Transverse colon (tissue), 3 donors: ENCODE results near the gene RBM39.

Experiments used
- POLR2A ChIP-seq: fragments of 450-650 bp; IDR thresholded peaks from one replicate; pipeline ENCODE4 v1.6.1; 2016; ENCODE audit warnings: antibody characterized with exemption, mild to moderate bottlenecking, moderate library complexity
- TF ChIP-seq, protein P1 (sequence below), 5 experiments: fragments of 200-600 bp in 3 of 5; fragments of 450-650 bp in 2 of 5; sonication (generic) in 3 of 5; IDR thresholded peaks; 1 replicate in 2 of 5; 2 replicates in 3 of 5; pipeline ENCODE4 v1.5.1; 2016 to 2017; ENCODE audit warnings: antibody characterized with exemption in 5 of 5, inconsistent platforms in 3 of 5, mild to moderate bottlenecking in 2 of 5, moderate library complexity in 1 of 5

DNA sequence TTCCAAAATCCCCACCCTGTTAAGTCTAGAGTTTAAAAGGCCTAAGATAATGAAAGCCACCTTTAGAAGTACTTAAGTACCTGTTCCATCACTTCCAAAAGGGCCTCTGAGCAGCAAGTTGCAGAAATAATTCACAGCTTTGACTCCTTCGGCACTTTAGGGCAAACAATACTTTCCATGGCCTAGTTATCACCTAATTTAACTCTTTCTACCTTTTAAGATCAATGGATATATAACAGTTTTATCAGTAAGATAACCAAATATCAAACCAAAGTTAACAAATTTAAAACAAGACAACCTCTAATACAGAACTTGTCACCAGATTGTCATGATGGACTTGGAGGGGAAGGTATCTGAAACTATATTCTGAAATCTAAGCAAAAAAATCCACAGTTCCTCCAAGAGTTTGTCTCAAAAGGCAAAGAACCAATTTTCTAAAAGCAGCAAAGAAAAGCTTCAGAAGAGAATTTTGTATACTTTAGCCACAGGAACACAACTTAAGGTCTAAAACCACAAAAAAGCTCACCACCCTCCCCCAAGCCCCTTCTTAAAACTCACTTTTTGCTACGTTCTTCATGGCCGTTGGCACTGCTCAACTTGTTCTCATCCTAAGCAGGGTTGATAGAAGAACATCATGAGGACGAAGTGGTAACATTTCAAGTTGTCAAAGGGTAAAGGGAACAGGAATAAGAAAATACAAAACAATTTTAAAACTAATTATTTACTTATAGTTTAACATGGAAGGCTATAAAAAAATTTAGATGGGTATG is 3.5 kb downstream of the RBM39 start:
- TF ChIP-seq, protein P1, sequence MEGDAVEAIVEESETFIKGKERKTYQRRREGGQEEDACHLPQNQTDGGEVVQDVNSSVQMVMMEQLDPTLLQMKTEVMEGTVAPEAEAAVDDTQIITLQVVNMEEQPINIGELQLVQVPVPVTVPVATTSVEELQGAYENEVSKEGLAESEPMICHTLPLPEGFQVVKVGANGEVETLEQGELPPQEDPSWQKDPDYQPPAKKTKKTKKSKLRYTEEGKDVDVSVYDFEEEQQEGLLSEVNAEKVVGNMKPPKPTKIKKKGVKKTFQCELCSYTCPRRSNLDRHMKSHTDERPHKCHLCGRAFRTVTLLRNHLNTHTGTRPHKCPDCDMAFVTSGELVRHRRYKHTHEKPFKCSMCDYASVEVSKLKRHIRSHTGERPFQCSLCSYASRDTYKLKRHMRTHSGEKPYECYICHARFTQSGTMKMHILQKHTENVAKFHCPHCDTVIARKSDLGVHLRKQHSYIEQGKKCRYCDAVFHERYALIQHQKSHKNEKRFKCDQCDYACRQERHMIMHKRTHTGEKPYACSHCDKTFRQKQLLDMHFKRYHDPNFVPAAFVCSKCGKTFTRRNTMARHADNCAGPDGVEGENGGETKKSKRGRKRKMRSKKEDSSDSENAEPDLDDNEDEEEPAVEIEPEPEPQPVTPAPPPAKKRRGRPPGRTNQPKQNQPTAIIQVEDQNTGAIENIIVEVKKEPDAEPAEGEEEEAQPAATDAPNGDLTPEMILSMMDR (IDR thresholded peaks at IDR 0.05) = no peak
- TF ChIP-seq POLR2A = no peak
